Osteoblast (primary cell): ENCODE measurements around the gene SMPD3. TPM values are rescaled to one million over a fixed set of nuclear protein-coding genes. Genes with fewer than 3 reads are reported as not detected.

Source experiments
- DNase-seq: peaks from one replicate; pipeline ENCODE4 v3.0.0; 2011; ENCODE audit warnings: low spot score, mixed read lengths; ENCODE audit not compliant: insufficient read length; ENCODE audit errors: missing footprints
- H2AFZ ChIP-seq: 2 replicates; pipeline ENCODE4 v1.6.0; 2011; ENCODE audit warnings: mild to moderate bottlenecking, low read length
- H3K27ac ChIP-seq: 2 replicates; pipeline ENCODE4 v1.5.1; 2011; ENCODE audit warnings: mild to moderate bottlenecking, low read depth, low read length, moderate library complexity
- H3K27me3 ChIP-seq: 2 replicates; pipeline ENCODE4 v1.6.0; 2012; ENCODE audit warnings: mild to moderate bottlenecking, control low read depth, inconsistent platforms, low read length, moderate library complexity; ENCODE audit not compliant: insufficient read depth
- H3K36me3 ChIP-seq: 2 replicates; pipeline ENCODE4 v1.5.1; 2011; ENCODE audit warnings: mild to moderate bottlenecking, low read length, control low read depth, moderate library complexity; ENCODE audit not compliant: insufficient read depth
- H3K4me1 ChIP-seq: 2 replicates; pipeline ENCODE4 v1.5.1; 2011; ENCODE audit warnings: mild to moderate bottlenecking, low read length, control low read depth, moderate library complexity; ENCODE audit not compliant: insufficient read depth
- H3K4me2 ChIP-seq: 2 replicates; pipeline ENCODE4 v1.6.0; 2011; ENCODE audit warnings: mild to moderate bottlenecking, low read length; ENCODE audit not compliant: insufficient read depth
- H3K4me3 ChIP-seq: fragments of 200-600 bp; sonication (generic); 3 replicates; pipeline ENCODE4 v1.5.1; 2012; ENCODE audit warnings: mild to moderate bottlenecking, low read length, inconsistent platforms; ENCODE audit not compliant: insufficient read depth
- H3K79me2 ChIP-seq: 2 replicates; pipeline ENCODE4 v1.6.0; 2012; ENCODE audit warnings: mild to moderate bottlenecking, low read length, control low read depth, inconsistent platforms; ENCODE audit not compliant: insufficient read depth
- H3K9me3 ChIP-seq: 2 replicates; pipeline ENCODE4 v1.5.1; 2011; ENCODE audit warnings: low read depth, low read length, control low read depth
- H4K20me1 ChIP-seq: 2 replicates; pipeline ENCODE4 v1.6.0; 2012; ENCODE audit warnings: mild to moderate bottlenecking, low read length, control low read depth; ENCODE audit not compliant: insufficient read depth
- CTCF ChIP-seq: IDR thresholded peaks from 2 replicates; pipeline ENCODE4 v1.5.1; 2011; ENCODE audit warnings: mild to moderate bottlenecking, low read depth, low read length, moderate library complexity; ENCODE audit errors: extremely low read depth
- total RNA-seq: library from RNA; depleted of rRNA; stranded (reverse); fragments of >200 nt; gene quantifications from 2 replicates; pipeline ENCODE4 v1.2.3, GENCODE V29; 2012

Gene SMPD3
- total RNA-seq, 1 donor = 0.72 TPM

- DNase-seq = peak; percentile 81
- Histone ChIP-seq H3K4me3 (no peak overlapping the region), H3K79me2 (no peaks in the 10 kb centered on the region), H4K20me1 (no peaks in the 10 kb centered on the region), H2AFZ (no peak overlapping the region), H3K4me2 (no peak overlapping the region), H3K27ac (no peak overlapping the region), H3K36me3 (no peaks in the 10 kb centered on the region), H3K9me3 (no peaks in the 10 kb centered on the region), H3K4me1 (peaks cover 9% of the 10 kb centered on the region), H3K27me3 (peaks cover 3% of the 10 kb centered on the region)
- no peak for TF ChIP-seq CTCF
These were observed 79.1 kb downstream of the SMPD3 start for GRCh38 chr16:68369168-68369567.

DNA sequence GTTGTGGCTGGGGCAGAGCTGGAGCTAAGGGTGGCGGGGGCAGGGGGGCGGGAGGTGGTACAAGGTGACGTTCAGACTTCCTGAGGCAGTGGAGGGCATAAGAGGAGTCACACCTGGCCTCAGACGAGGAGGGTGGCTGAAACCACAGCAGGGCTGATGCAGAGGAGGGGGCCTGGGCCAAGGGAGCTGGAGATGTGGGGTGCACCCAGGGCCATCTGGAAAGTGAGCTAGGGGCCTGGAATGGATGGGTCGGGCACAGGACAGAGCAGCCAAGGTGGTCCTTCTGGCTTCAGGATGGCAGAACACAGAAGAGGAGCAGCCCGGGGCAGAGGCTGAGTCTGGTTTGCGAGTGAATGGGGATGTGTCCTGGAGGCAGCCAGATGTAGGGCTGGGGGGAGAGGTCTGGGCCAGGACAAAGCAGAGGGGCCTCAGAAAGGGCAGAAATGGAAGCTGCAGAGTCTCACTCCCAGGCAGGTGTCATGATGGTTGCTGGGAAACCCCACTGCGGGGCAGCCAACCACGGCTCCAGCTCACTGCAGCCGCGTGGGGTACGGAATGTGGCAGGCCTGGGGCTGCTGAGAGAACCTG lies 79.9 kb downstream of the SMPD3 start:
- Histone ChIP-seq H3K9me3 (no peaks in the 10 kb centered on the region), H2AFZ (no peak overlapping the region), H3K36me3 (no peaks in the 10 kb centered on the region), H3K4me1 (peaks cover 11% of the 10 kb centered on the region), H3K4me2 (no peak overlapping the region), H3K27me3 (peaks cover 3% of the 10 kb centered on the region), H4K20me1 (no peaks in the 10 kb centered on the region), H3K79me2 (no peaks in the 10 kb centered on the region), H3K4me3 (no peak overlapping the region), H3K27ac (no peak overlapping the region)
- no peak for TF ChIP-seq CTCF
- peak; percentile 71 for DNase-seq

GRCh38 chr16:68367891-68368290 lies 80.4 kb downstream of the SMPD3 start:
- Histone ChIP-seq H3K27ac (no peak overlapping the region), H4K20me1 (no peaks in the 10 kb centered on the region), H3K4me1 (peaks cover 11% of the 10 kb centered on the region), H3K27me3 (peaks cover 1% of the 10 kb centered on the region), H3K4me3 (no peak overlapping the region), H3K79me2 (no peaks in the 10 kb centered on the region), H2AFZ (no peak overlapping the region), H3K9me3 (no peaks in the 10 kb centered on the region), H3K36me3 (no peaks in the 10 kb centered on the region), H3K4me2 (no peak overlapping the region)
- no peak for TF ChIP-seq CTCF
- no peak for DNase-seq

GRCh38 chr16:68367440-68367839 lies 80.9 kb downstream of the SMPD3 start:
- Histone ChIP-seq H3K4me3 (no peak overlapping the region), H3K4me2 (no peak overlapping the region), H3K9me3 (no peaks in the 10 kb centered on the region), H3K27ac (no peak overlapping the region), H3K27me3 (no peaks in the 10 kb centered on the region), H2AFZ (no peak overlapping the region), H3K4me1 (peaks cover 11% of the 10 kb centered on the region), H3K79me2 (no peaks in the 10 kb centered on the region), H3K36me3 (no peaks in the 10 kb centered on the region), H4K20me1 (no peaks in the 10 kb centered on the region)
- no peak for TF ChIP-seq CTCF
- no peak for DNase-seq
